GM19328 (cell line): Measurements from ENCODE around the gene SYTL2.

Experiments used
- ATAC-seq: cut with Tn5 transposase; IDR thresholded peaks from one replicate; pipeline ENCODE4 v1.9.1; 2021; ENCODE audit warnings: mild to moderate bottlenecking, moderate library complexity; ENCODE audit not compliant: unreplicated experiment

The SYTL2 gene

DNA sequence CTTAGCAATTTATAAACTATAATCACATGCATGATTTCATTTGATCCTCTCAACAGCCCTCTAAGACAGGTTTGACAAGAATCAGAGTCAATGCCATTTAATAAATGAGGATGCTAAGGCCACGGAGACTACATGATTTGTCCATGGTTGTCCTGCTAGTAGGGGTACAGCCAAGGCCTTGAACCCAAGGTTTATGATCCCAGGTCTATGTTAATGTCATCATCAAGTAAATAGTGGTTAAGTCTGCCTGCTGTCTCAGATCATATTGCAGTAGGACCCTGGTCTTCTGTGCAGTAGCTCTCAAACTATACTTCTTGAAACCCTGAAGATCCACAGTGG is 17.7 kb upstream of the SYTL2 start:
- ATAC-seq = no peak

GRCh38 chr11:85827748-85828639 is 17.1 kb upstream of the SYTL2 start:
- ATAC-seq = no peak

GRCh38 chr11:85826116-85826855 is 15.3 kb upstream of the SYTL2 start:
- no peak for ATAC-seq

DNA sequence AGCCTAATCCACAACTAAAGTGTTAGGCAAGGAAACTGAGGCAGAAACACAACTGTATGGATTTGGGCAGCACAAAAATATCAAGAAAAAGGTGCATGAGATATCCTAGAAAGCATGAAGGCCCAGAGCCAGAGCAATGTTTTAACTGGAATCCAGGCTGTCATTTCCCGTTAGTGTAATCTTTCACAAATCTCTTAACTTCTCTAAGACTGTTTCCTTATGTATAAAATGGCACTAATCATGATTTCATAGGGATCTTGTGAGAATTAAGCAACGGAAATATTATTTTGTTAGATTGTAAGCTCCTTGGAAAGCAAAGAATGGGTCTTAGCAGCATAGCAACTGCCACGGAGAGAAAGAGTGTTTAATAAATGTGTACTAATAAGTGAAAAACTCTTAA is 14.7 kb upstream of the SYTL2 start:
- no peak for ATAC-seq

GRCh38 chr11:85823816-85824215 is 12.9 kb upstream of the SYTL2 start:
- ATAC-seq = no peak

GRCh38 chr11:85822814-85823213 is 11.9 kb upstream of the SYTL2 start:
- ATAC-seq = no peak

- ATAC-seq = no peak
These were observed 10.7 kb upstream of the SYTL2 start for GRCh38 chr11:85821636-85822035.

DNA sequence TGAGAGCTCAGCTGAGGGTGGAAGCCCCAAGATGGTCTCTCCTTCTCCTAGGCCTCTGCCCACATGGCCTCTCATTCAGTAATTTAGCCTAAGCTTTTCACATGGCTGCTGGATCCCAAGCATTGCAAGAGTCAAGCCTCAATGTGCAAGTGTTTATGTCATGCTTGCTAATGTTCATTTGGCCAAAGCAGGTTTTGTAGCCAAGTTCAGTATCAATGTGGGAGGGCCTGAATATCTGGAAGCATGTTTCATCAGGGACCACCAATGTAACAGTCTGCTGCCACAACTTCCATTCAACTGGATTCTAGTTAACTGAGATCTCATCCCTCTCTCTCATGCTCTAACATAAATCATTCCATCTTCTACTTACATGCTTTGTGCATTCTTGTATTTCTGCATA is 8.5 kb upstream of the SYTL2 start:
- no peak for ATAC-seq

- ATAC-seq = no peak
These were observed 4.4 kb upstream of the SYTL2 start for GRCh38 chr11:85815186-85815931.

DNA sequence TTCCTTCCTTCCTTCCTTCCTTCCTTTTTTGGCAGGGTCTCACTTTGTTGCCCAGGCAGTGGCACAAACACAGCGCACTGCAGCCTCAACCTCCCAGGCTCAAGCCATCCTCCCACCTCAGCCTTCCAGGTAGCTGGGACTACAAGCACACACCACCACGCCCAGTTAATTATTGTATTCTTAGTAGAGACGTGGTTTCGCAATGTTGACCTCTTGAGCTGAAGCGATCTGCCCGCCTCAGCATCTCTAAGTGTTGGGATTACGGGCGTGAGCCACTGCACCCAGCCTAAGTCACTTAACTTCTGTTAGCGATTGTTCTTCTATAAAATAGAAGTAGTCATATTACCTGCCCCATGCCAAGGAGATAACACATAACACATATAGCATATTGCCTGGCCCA is 2.8 kb upstream of the SYTL2 start:
- no peak for ATAC-seq

GRCh38 chr11:85811624-85812023 is 683 bp upstream of the SYTL2 start:
- no peak for ATAC-seq

DNA sequence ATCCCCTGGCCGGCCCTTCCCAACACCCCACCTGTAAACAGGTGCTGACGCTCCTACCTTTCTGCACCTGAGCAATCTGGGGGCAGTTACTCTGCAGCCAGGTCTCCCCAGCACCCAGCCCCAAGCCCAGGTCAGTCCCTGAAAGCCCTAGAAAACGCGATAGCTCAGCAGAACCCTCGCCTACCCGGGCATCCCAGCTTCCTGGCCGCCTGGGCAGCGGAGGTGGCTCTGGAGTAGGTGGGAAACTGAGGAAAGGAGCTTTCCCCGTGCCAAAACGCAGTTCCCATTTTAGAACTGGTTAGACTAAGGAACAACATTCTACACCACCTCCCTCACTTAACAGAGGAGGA is 445 bp downstream of the SYTL2 start:
- no peak for ATAC-seq

DNA sequence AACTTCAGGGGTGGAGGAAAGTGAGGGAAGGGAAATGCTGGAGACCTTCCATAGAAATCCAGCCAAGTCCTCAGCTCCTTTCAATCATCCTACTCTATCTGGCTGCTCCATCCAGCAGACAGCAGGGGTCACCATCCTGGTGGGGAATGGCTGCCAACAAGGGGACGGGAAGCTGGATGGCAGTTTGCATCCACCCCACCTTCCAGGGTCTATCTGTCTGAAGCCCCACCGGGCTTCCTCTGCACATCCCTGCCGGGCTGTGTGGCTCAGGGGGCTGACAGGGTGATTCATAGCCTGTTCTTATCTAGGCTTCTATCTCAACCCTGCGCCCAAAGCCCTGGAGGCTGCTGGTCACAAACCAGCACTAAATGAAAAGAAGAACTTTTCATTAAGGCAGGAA is 1.1 kb downstream of the SYTL2 start:
- ATAC-seq = no peak

DNA sequence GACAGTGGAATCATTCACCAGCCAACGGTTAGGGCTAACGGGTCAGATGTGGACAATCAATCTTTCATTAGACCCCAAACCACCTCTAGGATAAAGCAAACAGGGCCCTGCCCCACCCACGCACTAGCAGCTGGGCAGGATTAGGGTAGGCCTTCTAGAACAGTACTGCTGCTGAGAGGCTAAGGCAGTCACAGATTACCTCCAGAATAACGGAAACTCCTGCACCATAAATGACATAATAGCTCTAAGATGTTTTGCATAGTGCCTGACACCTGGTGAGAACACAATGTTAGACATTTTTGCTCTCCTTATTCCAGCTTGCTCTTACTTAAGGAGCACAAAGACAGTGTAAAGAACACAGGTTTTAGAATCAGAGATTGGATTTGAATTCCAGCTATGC is 1.8 kb downstream of the SYTL2 start:
- no peak for ATAC-seq

- no peak for ATAC-seq
These were observed 4.1 kb downstream of the SYTL2 start for GRCh38 chr11:85806876-85807275.

GRCh38 chr11:85806016-85806415 is 4.9 kb downstream of the SYTL2 start:
- no peak for ATAC-seq

DNA sequence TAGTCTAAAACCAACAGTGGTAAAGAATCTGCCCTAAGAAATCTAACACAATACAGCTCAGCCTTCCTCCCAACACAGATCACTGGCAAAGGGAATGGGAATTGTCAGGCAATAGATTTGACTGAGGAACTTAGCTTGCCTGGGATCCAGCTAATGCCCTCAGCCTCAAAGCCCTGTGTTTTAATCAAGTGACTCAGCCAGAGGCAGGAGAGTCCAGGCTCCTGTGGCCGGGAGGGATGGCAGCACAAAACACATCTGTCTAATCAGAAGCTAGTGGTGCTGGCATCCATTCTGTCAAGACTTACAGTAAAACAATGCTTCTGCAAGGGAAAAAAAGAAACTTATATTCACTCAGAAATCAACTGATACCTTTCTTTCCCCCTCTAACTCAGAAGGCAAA is 5.6 kb downstream of the SYTL2 start:
- ATAC-seq = no peak

- ATAC-seq = no peak
These were observed 7.0 kb downstream of the SYTL2 start for GRCh38 chr11:85803920-85804319.

- no peak for ATAC-seq
These were observed 7.6 kb downstream of the SYTL2 start for GRCh38 chr11:85803303-85803702.

DNA sequence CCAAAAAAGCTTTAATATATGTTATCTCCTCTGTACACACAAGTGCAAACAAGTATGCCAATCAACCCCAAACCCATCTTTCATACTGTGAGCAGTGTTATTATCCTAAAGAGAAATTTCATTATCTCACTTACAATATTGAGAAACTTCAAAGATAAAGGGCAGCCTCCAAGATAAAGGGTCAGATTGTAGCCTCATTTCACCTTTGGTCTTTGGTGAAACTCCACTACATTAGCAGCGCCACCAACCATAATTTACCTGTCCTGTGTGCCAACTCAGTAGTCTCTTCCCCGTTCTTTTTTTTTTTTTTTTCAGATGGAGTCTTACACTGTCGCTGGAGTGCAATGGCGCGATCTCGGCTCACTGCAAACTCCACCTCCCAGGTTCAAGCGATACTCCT is 9.4 kb downstream of the SYTL2 start:
- ATAC-seq = no peak

DNA sequence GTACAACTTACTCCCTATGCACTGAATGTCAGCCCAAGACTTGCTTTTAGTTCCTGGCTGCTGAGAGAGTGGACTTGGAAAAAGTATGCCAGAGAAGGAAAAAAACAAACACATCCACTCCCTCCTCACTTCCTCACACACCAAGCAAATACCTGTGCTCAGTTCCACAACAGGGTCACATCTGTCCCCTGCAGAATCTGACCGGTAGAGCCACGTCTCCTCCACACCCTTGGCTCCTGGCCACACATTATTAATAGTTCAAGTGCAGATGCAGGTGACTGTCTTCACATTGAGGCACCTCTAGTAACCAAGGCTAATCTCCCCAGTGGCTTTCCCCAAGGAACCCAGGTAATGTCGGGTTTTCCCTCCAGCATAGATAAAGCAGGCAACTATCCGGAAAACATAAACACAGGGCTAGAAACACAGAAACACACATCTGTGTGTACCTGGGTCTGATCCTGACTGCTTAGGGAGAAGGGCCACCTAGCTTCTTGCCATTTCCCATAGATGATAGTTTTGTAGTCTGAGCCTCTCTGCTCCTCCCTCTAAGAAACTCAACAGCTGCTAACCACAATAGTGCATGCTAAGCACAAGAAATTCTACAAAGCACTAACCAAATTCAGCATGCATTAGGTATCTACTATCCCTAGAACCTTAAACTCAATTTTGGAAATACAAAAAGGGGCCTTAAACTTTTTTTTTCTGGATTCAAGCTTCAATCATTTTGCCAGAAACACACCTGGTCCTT is 10.2 kb downstream of the SYTL2 start:
- no peak for ATAC-seq
